Lung (tissue), 12 donors: ENCODE measurements around the gene RALGAPA2. TPM values are rescaled to one million over a fixed set of nuclear protein-coding genes. Genes with fewer than 3 reads are reported as not detected.

ENCODE experiments used
- ATAC-seq: fragments of 200-7000 bp; cut with Tn5 transposase; one replicate; pipeline ENCODE4 v1.9.1; 2020; ENCODE audit warnings: moderate number of reproducible peaks; ENCODE audit not compliant: insufficient read depth, low FRiP score
- DNase-seq, 3 donors: peaks; one replicate each; pipeline ENCODE4 v3.0.0-alpha.2; 2013 to 2017
- H3K27ac ChIP-seq, 2 donors: one replicate each; pipeline ENCODE4 v1.5.1; 2013; ENCODE audit warnings: mild to moderate bottlenecking in 2 of 2, moderate library complexity in 2 of 2, control low read depth in 1 of 2, inconsistent platforms in 1 of 2, low read depth in 1 of 2, low read length in 1 of 2
- H3K27me3 ChIP-seq, 3 donors: one replicate each; pipeline ENCODE4 v1.5.1; 2013; ENCODE audit warnings: low read length in 2 of 3; ENCODE audit not compliant: control insufficient read depth in 3 of 3, insufficient read depth in 3 of 3
- H3K36me3 ChIP-seq, 4 donors: one replicate each; pipeline ENCODE4 v1.5.1; 2013; ENCODE audit warnings: low read length in 4 of 4, mild to moderate bottlenecking in 1 of 4, moderate library complexity in 1 of 4; ENCODE audit not compliant: control insufficient read depth in 4 of 4, insufficient read depth in 4 of 4
- H3K4me1 ChIP-seq, 5 donors: one replicate each; pipeline ENCODE4 v1.5.1; 2013; ENCODE audit warnings: low read length in 5 of 5, mild to moderate bottlenecking in 2 of 5, moderate library complexity in 1 of 5; ENCODE audit not compliant: control insufficient read depth in 5 of 5, insufficient read depth in 5 of 5
- H3K4me3 ChIP-seq: one replicate; pipeline ENCODE4 v1.5.1; 2013; ENCODE audit warnings: mild to moderate bottlenecking, control low read depth, moderate library complexity
- H3K9ac ChIP-seq, 2 donors: one replicate each; pipeline ENCODE4 v1.5.1; 2013; ENCODE audit warnings: low read length in 2 of 2, control low read depth in 1 of 2; ENCODE audit not compliant: insufficient read depth in 1 of 2
- H3K9me3 ChIP-seq, 4 donors: one replicate each; pipeline ENCODE4 v1.5.1; 2013; ENCODE audit warnings: low read length in 3 of 4, mild to moderate bottlenecking in 1 of 4, moderate library complexity in 1 of 4; ENCODE audit not compliant: control insufficient read depth in 4 of 4, insufficient read depth in 3 of 4
- CTCF ChIP-seq: IDR thresholded peaks from 2 replicates; pipeline ENCODE4 v1.5.1; 2012; ENCODE audit warnings: mild to moderate bottlenecking; ENCODE audit errors: control extremely low read depth, extremely low read depth
- WGBS, 2 donors: extraction: QIAGEN DNeasy Blood & Tissue Kit; methylation state at CpG; one replicate each; pipeline ENCODE4 v1.1.7; 2013; 5-methylcytosine and 5-hydroxymethylcytosine counted together
- polyA plus RNA-seq, 2 donors: library from polyadenylated mRNA; stranded (reverse); fragments of 200-250 nt; gene quantifications; one replicate each; pipeline ENCODE4 v1.2.1, GENCODE V29; 2013
- total RNA-seq, 2 donors: library from RNA; depleted of rRNA in 1 of 2; stranded (reverse); fragments of >200 nt in 1 of 2; gene quantifications; one replicate each; pipeline ENCODE4 v1.2.1, GENCODE V29; 2014 to 2021
- donor health status: control.
- donor health status: control.
- donor health status: Bipolar disorder and iron deficiency.
- donor health status: healthy.
- donor health status: DM: yes; HTN: yes; CAD: no.

RALGAPA2 gene
- total and polyA plus RNA-seq, 4 donors, result 12.1 to 83.4 (median 55.6) TPM

GRCh38 chr20:20461551-20461950 is 250.9 kb downstream of the RALGAPA2 start:
- no peak for TF ChIP-seq CTCF
- Histone ChIP-seq H3K36me3 (peaks cover 0 to 24% (median 4%) of the 10 kb centered on the region in 4 donors), H3K4me1 (peaks cover 0 to 8% (median 0%) of the 10 kb centered on the region in 5 donors), H3K9me3 (no peaks in the 10 kb centered on the region), H3K27me3 (no peaks in the 10 kb centered on the region), H3K27ac (no peak overlapping the region), H3K4me3 (no peak overlapping the region), H3K9ac (no peak overlapping the region)
- WGBS, 2 donors, result 95 to 96% methylated on average over 2 of the region's 2 CpGs
- no peak for ATAC-seq
- DNase-seq, result no peak

- no peak for ATAC-seq
- DNase-seq, result no peak
- Histone ChIP-seq H3K4me1 (peaks cover 0 to 8% (median 3%) of the 10 kb centered on the region in 5 donors), H3K27ac (no peak overlapping the region), H3K27me3 (no peaks in the 10 kb centered on the region), H3K9me3 (no peaks in the 10 kb centered on the region), H3K36me3 (peaks cover 0 to 16% (median 4%) of the 10 kb centered on the region in 4 donors), H3K4me3 (no peak overlapping the region), H3K9ac (no peak overlapping the region)
- TF ChIP-seq CTCF, result no peak
- 95% methylated on average over 5 of the region's 5 CpGs for WGBS, 2 donors
Measured at GRCh38 chr20:20459726-20460125, 252.7 kb downstream of the RALGAPA2 start.

- ATAC-seq (no peak), DNase-seq (no peak)
- H3K36me3 ChIP-seq, result peaks cover 0 to 15% (median 4%) of the 10 kb centered on the region in 4 donors
- no peaks in the 10 kb centered on the region for H3K27me3 ChIP-seq
- no peaks in the 10 kb centered on the region for H3K9me3 ChIP-seq
- H3K9ac ChIP-seq, result no peak overlapping the region
- no peak for TF ChIP-seq CTCF
- H3K27ac ChIP-seq, result no peak overlapping the region
- H3K4me1 ChIP-seq, result peaks cover 2 to 6% (median 5%) of the 10 kb centered on the region in 5 donors
- WGBS, 2 donors, result 92 to 95% methylated on average over 15 of the region's 15 CpGs
- no peak overlapping the region for H3K4me3 ChIP-seq
Measured at GRCh38 chr20:20457392-20458126, 254.9 kb downstream of the RALGAPA2 start.
